ENCODE measurements around the gene VAV3.

Gene VAV3

GRCh38 chr1:107590087-107590486, 374.9 kb downstream of the VAV3 start:
- no peak for DNase-seq (ENCODE audit: low read depth in 2 of 2)

DNA sequence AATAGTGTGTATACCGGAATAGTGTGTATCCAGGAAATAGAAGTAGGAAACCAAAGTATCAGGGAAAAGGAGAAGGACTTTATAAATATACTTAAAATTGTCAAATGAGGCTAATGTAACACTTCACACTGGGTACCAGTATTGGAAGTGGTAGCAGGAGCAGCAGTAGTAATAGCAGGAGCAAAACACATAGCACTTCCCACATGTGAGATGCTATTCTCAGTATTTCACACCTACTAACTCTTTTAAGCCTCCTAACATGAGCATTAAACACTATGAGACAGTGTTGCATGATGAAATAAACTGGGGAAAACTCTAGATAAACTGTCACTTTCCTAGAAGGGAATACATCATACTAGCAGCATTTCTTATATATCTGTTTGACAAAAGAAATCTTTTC, 376.7 kb downstream of the VAV3 start:
- DNase-seq (ENCODE audit: low read depth in 2 of 2): no peak

GRCh38 chr1:107575226-107575625, 389.8 kb downstream of the VAV3 start:
- DNase-seq (ENCODE audit: low read depth in 2 of 2): no peak

DNA sequence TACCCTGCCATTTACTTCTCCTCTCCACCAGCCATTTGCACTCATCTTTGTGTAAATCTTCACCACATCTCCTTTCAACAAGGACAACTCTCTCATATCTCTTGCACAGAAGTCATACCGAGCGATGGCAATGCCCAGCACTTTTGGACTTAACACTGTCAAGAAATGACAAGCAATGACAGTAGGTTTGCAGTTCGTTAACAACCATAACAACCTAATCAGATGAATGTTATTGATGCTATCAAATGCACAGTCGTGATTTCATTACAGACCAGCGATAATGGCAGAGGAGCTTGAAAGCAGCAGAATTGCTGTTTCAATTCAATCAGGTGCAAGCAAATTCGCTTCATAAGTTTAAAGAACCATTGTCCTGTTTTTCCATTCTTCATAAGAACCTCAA, 390.9 kb downstream of the VAV3 start:
- no peak for DNase-seq (ENCODE audit: low read depth in 2 of 2)

DNA sequence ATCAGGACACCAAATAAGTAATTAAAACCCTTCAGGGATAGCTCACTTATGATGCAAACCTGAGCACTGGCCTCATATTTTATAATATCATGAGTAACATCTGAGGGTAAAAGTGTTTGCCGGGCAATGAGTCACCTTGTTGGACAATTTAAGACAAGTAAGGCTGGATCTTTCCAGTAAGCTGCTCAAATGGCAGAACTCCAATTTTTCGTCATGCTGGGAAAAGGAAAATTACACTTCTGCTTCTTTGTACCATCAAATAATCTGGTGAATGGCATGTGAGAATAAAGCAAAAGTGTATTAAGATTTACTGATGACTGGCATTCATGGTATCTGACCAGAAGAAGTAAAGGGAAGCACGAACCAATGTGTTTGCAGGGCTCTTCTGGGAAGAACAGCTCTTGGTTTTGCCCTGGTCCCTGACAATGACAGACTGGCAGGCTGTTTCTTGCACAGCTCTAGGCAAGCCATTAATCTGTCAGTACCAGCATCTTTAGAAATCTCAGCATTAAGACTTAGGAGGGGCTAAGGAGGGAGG, 392.2 kb downstream of the VAV3 start:
- DNase-seq (ENCODE audit: low read depth in 2 of 2): no peak

GRCh38 chr1:107570768-107571167, 394.2 kb downstream of the VAV3 start:
- no peak for DNase-seq (ENCODE audit: low read depth in 2 of 2)

DNA sequence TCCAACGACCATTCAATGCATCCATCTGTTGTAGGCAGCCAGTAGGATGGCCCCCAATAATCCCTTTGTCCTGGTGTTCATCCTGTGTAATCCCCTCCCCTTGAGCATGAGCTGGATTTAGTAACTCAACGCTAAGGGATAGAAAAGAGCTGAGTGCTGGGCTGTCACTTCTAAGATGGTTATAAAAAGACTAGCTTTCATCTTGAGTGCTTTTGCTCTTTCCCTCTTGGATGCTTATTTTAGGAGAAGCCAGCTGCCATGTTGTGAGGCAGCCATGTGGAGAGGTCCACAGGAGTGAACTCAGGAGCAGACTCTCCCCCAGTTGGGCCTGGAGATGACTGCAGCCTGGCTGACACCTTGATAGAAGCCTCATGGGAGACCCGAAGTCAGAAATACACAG, 401.5 kb downstream of the VAV3 start:
- DNase-seq (ENCODE audit: low read depth in 2 of 2): no peak

DNA sequence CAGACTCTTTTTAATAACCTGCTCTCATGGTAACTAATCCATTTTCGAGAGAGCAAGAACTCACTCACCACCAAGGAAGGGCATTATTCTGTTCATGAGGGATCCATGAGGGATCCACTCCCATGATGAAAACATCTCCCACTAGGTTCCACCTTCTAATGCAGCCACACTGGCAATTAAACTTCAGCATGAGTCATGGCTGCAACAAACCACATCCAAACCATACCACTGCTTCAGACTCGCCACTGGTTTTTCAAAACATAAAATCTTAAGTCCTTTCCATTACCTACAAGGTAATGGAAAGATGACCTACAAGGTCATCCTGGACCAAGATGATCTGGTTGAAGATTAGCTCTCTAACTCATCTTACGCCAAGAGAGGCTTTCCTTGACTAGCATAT, 405.1 kb downstream of the VAV3 start:
- no peak for DNase-seq (ENCODE audit: low read depth in 2 of 2)

DNA sequence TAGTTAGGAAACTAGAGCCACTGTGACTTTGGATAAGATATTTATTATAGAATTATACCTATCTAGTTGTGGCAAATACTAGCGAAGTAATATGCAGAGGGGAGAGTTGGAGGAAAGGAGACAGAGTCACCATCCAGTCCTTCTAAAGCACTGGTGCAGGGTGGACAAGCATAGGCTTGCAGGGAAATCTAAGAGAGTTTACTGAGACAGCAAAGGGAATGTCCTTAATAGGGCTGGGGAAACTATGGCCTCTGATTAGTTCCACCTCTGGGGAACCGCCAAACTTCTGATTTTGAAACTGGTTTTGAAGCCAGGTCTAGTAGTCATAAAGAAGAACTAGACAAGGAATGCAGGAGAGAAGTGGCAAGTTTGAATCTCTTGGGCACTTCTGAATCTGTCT, 407.9 kb downstream of the VAV3 start:
- no peak for DNase-seq (ENCODE audit: low read depth in 2 of 2)

DNA sequence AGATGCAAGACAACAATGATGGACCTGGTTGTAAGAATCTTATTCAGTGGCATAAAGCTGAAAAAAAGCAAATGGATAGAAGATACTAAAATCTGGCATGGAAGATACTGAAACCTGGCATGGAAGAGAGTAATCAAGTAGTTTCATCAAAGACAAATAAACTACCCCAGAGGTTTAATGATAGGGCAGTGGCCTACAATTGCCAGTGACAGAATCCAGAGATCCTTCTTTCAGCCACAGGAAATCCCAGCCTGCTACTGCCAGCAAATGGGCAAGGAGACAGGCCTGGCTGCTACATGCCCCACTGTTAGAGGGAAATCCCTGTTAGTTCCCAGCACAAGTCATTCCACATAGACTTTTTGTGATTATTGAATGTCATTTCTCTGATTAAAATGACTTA, 409.4 kb downstream of the VAV3 start:
- DNase-seq (ENCODE audit: low read depth in 2 of 2): no peak

DNA sequence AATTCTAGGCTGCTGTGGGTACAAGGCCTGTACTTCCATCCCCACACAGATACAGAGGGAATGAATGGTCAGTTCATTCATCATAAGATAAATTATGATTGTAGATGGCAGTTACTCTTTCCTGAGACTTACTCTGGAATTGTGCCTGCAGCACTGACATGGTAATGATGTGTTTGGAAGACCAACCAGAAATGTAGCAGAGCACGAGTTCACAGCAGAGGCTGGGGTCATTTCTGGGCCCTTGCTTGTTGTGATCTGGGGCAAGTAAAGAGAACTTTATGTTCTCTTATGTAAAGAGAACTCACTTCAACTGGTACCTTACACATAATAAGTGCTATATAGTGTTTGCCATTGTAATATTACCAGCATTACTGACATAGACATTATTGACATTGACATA, 412.2 kb downstream of the VAV3 start:
- DNase-seq (ENCODE audit: low read depth in 2 of 2): no peak

DNA sequence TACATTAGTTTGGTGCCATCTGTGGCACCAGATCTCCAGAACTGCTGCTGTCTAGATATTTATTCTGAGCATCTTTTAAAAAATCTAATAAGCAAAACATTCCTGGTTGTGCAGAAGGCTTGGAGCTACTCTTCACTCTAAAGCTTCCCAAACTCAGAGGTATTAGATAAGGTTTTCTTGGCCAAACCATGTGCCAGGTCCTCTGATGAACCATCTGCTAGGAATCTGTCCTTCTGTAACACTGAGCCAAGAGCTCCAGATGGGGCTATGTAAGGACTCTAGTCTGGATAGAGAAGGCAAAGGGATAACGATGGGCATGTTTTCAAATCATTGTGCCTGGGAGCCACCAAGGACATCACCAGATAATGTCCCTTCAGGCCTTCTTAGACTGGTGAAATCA, 413.5 kb downstream of the VAV3 start:
- no peak for DNase-seq (ENCODE audit: low read depth in 2 of 2)

- DNase-seq (ENCODE audit: low read depth in 2 of 2): no peak
Measured at GRCh38 chr1:107550358-107550757, 414.6 kb downstream of the VAV3 start.

- no peak for DNase-seq (ENCODE audit: low read depth in 2 of 2)
Measured at GRCh38 chr1:107549152-107549810, 415.7 kb downstream of the VAV3 start.

GRCh38 chr1:107548276-107548675, 416.7 kb downstream of the VAV3 start:
- no peak for DNase-seq (ENCODE audit: low read depth in 2 of 2)

GRCh38 chr1:107547363-107548155, 417.4 kb downstream of the VAV3 start:
- DNase-seq (ENCODE audit: low read depth in 2 of 2): no peak

GRCh38 chr1:107546576-107546975, 418.4 kb downstream of the VAV3 start:
- no peak for DNase-seq (ENCODE audit: low read depth in 2 of 2)

GRCh38 chr1:107545879-107546278, 419.1 kb downstream of the VAV3 start:
- DNase-seq (ENCODE audit: low read depth in 2 of 2): no peak

GRCh38 chr1:107545056-107545577, 419.9 kb downstream of the VAV3 start:
- DNase-seq (ENCODE audit: low read depth in 2 of 2): no peak

DNA sequence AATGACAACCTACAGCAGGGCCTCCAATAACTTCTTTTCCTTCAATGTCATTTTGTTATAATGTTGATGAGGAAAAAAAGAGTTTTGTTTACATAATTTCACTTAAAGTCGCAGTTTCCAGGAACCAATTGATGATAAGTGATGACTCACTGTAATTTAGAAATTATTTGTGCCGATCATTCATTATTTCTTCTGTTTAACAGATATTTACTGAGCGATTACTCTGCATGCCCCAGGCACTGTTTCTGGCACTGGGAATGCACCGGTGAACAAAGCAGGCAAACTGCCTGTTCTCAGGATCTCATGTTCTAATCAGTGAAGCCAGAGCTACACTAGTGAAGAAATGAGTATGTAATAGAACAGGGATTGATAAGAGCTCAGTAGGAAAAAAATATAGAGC, 420.7 kb downstream of the VAV3 start:
- no peak for DNase-seq (ENCODE audit: low read depth in 2 of 2)

- DNase-seq (ENCODE audit: low read depth in 2 of 2): no peak
Measured at GRCh38 chr1:107541412-107541811, 423.6 kb downstream of the VAV3 start.

DNA sequence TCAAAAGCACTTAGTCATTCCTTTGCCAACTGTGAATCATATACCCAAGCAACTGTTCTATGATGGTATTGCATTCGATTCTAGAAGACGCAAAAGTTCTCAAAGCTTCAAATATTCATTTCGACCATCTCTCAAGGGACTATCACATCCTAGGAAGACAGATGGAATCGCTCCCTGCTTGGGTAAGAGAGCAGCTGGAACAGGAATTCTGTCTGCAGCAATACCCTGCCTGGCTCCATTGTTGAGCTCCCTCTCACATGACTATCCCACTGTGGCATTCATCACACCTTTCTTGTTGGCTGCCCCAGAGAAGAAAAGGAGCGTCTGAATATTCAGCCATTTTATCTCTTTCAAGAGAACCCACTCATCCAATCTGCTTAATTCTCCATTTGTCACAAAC, 426.5 kb downstream of the VAV3 start:
- DNase-seq (ENCODE audit: low read depth in 2 of 2): no peak

GRCh38 chr1:107536266-107536665, 428.7 kb downstream of the VAV3 start:
- no peak for DNase-seq (ENCODE audit: low read depth in 2 of 2)
